ENCODE data around the gene SLC39A9. TPM values are rescaled to one million over a fixed set of nuclear protein-coding genes. Genes with fewer than 3 reads are reported as not detected.

The SLC39A9 gene
- total and polyA plus RNA-seq, 2 of the 4 experiments (the other 2 are of a cell fraction) = 41.4 to 168 TPM

GRCh38 chr14:69351911-69352310, 46.6 kb upstream of the SLC39A9 start:
- in situ Hi-C loops (cut with MboI; ENCODE audit: low sequenced_read_pairs) = no loop called here
- no peak overlapping the region for H3K27ac ChIP-seq (ENCODE audit: insufficient read depth, low read length)
- no peak overlapping the region for H2AFZ ChIP-seq (replicated peaks; ENCODE audit: low read length, poor library complexity)
- no peak overlapping the region for H3K14ac ChIP-seq (replicated peaks; ENCODE audit: low read depth, low read length)
- no TSS peak for BruUV-seq (replicated peaks)
- H3K56ac ChIP-seq (ENCODE audit: extremely low read depth, insufficient read depth, low read length) = no peak overlapping the region
- no peaks in the 10 kb centered on the region for H4K20me1 ChIP-seq (ENCODE audit: insufficient read depth, low read length)
- no peak overlapping the region for H2BK120ac ChIP-seq (ENCODE audit: low read depth, low read length)
- no peak overlapping the region for H3K18ac ChIP-seq (ENCODE audit: low read depth, low read length)
- H3K4me1 ChIP-seq (ENCODE audit: control insufficient read depth, insufficient read depth, low read length) = peaks cover 5% of the 10 kb centered on the region
- CTCF ChIA-PET = no interaction called here
- no CpG with 5 or more reads among the region's 5 CpGs for WGBS, 2 experiments (ENCODE audit: extremely low coverage in 2 of 2, insufficient read length in 1 of 2)
- no peak overlapping the region for H2BK5ac ChIP-seq (ENCODE audit: low read depth, low read length, poor library complexity, severe bottlenecking)
- no peak overlapping the region for H4K5ac ChIP-seq (ENCODE audit: low read depth, low read length)
- H3K79me1 ChIP-seq (ENCODE audit: low read depth in 1 of 2, low read length in 2 of 2) = no peaks in the 10 kb centered on the region
- no peaks in the 10 kb centered on the region for H3K9me1 ChIP-seq (ENCODE audit: insufficient read depth, low read length)
- H2AK9ac ChIP-seq (replicated peaks; ENCODE audit: low read depth, low read length, poor library complexity) = no peak overlapping the region
- H3K23ac ChIP-seq (ENCODE audit: low read depth, low read length) = no peak overlapping the region
- dilution Hi-C loops (cut with HindIII; ENCODE audit: low sequenced_read_pairs, unreplicated experiment) = no loop called here
- no peak overlapping the region for H4K8ac ChIP-seq (ENCODE audit: low read depth in 2 of 2, low read length in 2 of 2)
- POLR2A ChIA-PET (ENCODE audit: unreplicated experiment) = no interaction called here
- no peak overlapping the region for H2BK15ac ChIP-seq (ENCODE audit: low read depth, low read length)
- H3K9me3 ChIP-seq (ENCODE audit: control insufficient read depth, insufficient read depth, low read length) = no peaks in the 10 kb centered on the region
- no peak overlapping the region for H3K4me2 ChIP-seq (ENCODE audit: low read depth, low read length)
- DNase-seq = no peak
- no peak for ATAC-seq (ENCODE audit: low read depth)
- peaks cover 26% of the 10 kb centered on the region for H3K27me3 ChIP-seq (ENCODE audit: control insufficient read depth, insufficient read depth, low read length)
- intact Hi-C loops (cut with micrococcal nuclease) = no loop called here
- no peak overlapping the region for H2BK20ac ChIP-seq (ENCODE audit: low read depth, low read length)
- H3K4ac ChIP-seq (ENCODE audit: low read depth, low read length) = no peak overlapping the region
- H3K4me3 ChIP-seq (ENCODE audit: insufficient read depth, low read depth, low read length) = no peak overlapping the region
- H3K9ac ChIP-seq (ENCODE audit: low read depth, low read length) = no peak overlapping the region
- H2AK5ac ChIP-seq (ENCODE audit: low read depth, low read length) = no peak overlapping the region
- TF ChIP-seq RFX5 (IDR thresholded peaks at IDR 0.05; ENCODE audit: low read depth, low read length) = no peak
- no peak for TF ChIP-seq MAFK (IDR thresholded peaks at IDR 0.05; ENCODE audit: low read depth, low read length)
- TF ChIP-seq CEBPB (IDR thresholded peaks at IDR 0.05; ENCODE audit: low read depth, low read length) = no peak
- no peak for TF ChIP-seq POLR2A (IDR thresholded peaks at IDR 0.05; ENCODE audit: low read depth, low read length)
- TF ChIP-seq FOS (IDR thresholded peaks at IDR 0.05; ENCODE audit: low read depth, low read length) = no peak
- TF ChIP-seq, protein P1, sequence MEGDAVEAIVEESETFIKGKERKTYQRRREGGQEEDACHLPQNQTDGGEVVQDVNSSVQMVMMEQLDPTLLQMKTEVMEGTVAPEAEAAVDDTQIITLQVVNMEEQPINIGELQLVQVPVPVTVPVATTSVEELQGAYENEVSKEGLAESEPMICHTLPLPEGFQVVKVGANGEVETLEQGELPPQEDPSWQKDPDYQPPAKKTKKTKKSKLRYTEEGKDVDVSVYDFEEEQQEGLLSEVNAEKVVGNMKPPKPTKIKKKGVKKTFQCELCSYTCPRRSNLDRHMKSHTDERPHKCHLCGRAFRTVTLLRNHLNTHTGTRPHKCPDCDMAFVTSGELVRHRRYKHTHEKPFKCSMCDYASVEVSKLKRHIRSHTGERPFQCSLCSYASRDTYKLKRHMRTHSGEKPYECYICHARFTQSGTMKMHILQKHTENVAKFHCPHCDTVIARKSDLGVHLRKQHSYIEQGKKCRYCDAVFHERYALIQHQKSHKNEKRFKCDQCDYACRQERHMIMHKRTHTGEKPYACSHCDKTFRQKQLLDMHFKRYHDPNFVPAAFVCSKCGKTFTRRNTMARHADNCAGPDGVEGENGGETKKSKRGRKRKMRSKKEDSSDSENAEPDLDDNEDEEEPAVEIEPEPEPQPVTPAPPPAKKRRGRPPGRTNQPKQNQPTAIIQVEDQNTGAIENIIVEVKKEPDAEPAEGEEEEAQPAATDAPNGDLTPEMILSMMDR (conservative IDR thresholded peaks at IDR 0.05; ENCODE audit: low read depth, low read length) = no peak
- no peak for TF ChIP-seq CHD1 (IDR thresholded peaks at IDR 0.05; ENCODE audit: low read depth, low read length)
- H4K91ac ChIP-seq (ENCODE audit: insufficient read depth, low read depth, low read length) = no peak overlapping the region
- H3K36me3 ChIP-seq (ENCODE audit: control insufficient read depth, insufficient read depth, low read length) = no peaks in the 10 kb centered on the region
